ENCODE results near the gene DZIP1L. TPM values are rescaled to one million over a fixed set of nuclear protein-coding genes. Genes with fewer than 3 reads are reported as not detected.
A peak's percentile ranks its signal among the peaks of the same experiment; 100 is the strongest.
"Not testable (repeated sequence)": the region's sequence is repeated elsewhere in the genome, so short reads cannot be mapped to it uniquely, and the experiment has no call there.

DZIP1L gene
- polyA plus RNA-seq, 1 donor, result 26.7 TPM

DNA sequence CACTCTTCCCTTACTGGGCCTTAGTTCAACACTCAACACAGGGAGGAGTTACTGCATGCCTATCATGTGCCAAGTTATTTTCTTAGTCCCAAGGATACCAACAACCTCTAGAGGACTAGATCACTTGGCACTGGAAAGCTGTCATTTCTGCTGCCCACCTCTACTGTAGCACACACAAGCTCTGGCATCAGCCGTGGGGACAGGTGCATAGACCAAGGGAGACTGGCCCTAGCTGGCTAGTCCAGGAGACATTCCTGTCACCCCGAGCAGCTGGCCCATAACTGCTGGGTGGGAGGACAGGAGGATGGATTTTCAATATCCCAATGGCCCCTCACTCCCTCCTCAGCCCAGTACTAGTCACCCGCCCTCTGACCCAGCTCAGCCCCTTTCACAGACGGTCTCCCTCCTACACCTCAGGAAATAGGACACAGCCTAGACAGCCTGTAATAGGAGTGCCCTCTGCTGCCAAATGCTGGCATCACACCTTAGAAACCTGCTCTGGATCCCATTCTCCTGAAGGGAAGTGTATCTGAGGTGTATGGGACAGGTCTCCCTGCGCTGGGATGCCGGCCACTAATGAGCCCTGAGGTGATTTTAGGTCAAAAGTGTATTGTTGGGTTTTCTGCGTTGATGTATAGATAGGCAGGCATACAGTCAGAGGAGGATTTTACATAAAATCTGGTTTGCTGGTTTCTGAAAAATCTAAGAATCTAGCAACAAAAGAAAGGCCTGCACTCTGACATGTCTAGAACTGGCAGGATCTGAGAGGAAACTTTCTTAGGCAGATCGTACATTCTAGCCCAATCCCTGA, 3.4 kb upstream of the DZIP1L start:
- DNase-seq, result peak; percentile 70

DNA sequence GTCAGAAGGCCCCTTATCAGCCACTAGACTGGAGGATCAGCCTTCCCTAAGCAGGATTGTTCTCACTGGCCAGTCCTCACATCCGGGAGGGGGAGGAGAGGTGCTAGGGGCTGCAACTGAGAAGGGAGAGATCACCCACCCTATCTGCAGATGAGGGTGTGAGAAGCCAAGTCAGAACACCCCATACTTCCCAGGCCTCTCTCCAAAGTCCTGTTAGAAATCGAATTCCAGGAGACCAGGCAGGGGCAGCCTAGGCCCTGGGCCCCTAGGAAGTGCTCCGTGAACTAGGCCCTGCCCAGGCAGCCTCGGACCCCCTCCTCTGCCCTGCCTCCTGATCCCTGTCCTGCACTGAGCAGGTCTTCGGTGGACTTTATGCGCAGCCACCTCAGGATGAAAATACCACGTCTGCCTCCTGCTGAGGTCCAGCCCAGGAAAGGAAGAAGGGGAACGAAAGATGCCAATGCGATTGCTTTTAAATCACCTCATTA, 933 bp downstream of the DZIP1L start:
- no peak for DNase-seq

DNA sequence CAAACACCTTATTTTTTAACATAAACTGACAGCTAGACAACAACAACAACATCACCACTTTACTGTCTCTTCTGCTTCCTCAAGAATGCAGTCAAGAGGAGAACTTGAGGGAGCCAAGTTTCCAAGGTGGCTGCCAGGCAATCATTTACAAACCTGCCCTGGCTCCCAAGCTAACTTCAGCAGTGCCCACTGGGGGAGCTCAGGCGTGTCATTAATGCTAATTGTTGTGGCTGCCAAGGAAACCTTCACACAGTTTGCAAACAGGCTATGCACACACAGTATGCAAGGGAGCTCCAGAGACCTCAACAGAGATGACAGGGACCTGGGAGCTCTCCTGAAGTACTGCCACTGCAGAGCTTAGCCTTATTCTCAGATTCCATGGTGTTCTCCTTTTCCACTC, 2.1 kb downstream of the DZIP1L start:
- DNase-seq, result peak; percentile 78

- DNase-seq, result no peak
Observed at GRCh38 chr3:138112362-138112761, 3.0 kb downstream of the DZIP1L start.

- DNase-seq, result no peak
Observed at GRCh38 chr3:138105598-138105997, 9.8 kb downstream of the DZIP1L start.

DNA sequence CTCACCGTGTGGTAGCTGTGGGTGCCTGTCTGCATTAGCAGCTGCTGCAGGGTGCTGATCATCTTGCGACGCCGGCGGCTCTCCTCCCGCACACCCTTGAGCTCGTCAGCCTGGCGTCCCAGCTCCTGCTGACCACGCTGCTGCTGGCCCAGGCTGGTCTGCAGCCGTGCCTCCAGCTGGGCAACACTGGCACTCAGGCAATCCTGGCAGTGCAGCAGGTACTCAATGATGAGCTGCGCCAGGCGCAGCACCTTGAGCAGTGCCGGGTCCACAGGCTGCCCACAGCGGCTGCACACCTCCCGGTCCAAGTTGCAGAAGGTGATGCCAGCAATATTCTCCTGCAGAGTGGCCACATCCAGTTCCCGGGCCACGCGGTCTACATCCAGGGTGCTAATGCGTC, 11.9 kb downstream of the DZIP1L start:
- DNase-seq, result no peak

DNA sequence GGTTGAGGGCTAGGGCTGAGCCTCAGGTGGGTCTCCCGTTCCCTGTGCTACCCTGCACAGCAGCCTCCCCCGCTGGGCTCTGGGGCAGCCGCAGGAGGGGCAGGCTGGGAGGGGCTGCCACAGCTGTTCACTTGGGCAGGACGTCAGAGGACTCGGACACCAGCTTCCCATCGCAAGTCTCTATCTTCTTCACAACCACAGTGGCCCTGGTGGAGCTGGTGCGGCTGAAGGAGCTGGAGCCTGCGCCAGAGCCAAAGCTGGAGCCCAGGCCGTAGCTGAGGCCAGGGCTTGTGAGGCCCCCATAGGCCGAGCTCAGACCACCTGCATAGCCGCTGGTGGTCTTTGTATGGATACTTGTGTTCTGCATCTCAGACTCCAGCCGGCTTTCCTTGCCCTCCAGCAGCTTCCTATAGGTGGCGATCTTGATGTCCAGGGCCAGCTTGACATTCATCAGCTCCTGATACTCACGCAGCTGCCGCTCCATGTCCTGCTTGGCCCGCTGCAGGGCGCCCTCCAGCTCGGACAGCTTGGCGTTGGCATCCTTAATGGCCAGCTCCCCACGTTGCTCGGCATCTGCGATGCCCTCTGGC, 14.0 kb downstream of the DZIP1L start:
- not testable (repeated sequence) for DNase-seq

GRCh38 chr3:138099417-138099816, 16.0 kb downstream of the DZIP1L start:
- no peak for DNase-seq

GRCh38 chr3:138097192-138098172, 17.9 kb downstream of the DZIP1L start:
- no peak for DNase-seq

GRCh38 chr3:138093721-138094120, 21.7 kb downstream of the DZIP1L start:
- no peak for DNase-seq

- DNase-seq, result no peak
Observed at GRCh38 chr3:138092023-138092422, 23.4 kb downstream of the DZIP1L start.

- no peak for DNase-seq
Observed at GRCh38 chr3:138089091-138089490, 26.3 kb downstream of the DZIP1L start.

- DNase-seq, result not testable (repeated sequence)
Observed at GRCh38 chr3:138085745-138086144, 29.7 kb downstream of the DZIP1L start.

GRCh38 chr3:138084196-138084595, 31.2 kb downstream of the DZIP1L start:
- DNase-seq, result no peak

DNA sequence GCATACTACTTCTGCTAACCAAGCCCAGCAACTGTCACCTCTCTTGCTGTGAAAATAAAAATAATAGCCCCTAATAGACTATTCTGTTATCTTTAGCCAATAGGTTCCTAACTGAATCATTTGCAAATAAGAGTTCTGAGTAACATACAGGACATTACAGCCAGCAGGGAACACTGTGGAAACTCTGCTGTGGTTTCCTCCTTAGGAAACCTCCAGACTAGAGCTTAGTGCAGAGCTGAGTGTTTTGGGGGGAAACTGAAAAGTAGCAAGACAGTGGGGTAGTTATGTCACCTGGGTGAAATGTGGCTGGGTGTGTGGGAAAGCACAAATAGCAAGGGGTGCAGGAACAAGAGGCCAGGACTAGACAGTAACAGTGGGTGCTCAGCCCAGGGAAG, 32.4 kb downstream of the DZIP1L start:
- no peak for DNase-seq

- peak; percentile 29 for DNase-seq
Observed at GRCh38 chr3:138082085-138082991, 33.1 kb downstream of the DZIP1L start.

DNA sequence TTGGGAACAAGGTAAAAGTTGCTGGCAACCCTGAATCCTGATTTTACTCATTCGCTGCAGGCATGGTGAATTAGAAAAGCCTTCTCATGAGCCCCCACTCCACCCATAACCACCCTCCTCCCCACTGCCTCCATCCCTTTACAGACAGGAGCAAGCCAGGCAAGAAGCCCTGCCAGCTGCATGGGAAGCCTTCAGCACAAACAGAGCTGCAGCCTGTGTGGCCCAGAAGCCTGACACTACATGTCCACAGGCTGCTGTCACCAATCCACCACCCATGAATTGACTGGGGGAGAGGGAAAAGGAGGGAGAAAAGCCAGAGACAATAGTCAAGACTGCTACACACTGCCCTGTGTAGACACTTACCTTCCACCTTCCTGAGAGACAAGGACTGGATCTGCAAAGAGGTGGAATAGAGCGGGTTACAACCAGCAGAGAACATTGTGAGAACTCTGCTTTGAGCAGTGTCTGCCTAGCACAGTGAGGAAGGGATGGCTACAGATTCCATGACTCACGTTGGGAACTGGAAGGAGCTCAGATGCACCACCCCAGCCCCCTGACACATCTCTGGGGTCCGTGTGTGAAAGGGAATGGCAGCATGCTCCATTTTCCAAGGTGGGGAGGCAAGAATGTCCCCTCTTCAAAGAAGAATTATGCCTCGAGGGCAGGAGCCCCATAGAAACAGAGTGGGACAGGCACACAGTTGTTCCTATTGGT, 33.9 kb downstream of the DZIP1L start:
- DNase-seq, result no peak

DNA sequence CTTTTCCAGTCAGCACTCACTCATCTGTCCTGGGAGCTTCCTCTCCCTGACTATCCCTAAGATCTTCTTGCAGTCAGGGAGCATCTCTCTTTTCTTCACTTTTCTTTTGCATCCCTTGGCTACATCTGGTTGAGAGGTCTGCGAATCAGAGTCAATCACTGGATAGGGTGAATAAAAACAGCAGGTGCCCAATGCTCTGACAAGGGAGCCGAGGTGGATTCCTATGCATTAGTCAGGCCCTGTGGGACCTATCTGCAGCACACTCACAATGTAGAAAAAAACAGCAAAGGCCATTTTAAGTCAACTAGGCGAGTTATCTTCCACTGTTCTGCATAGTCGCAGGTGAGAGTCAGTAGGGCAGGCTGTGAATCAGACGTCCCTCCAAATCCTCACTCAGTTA, 35.5 kb downstream of the DZIP1L start:
- no peak for DNase-seq

DNA sequence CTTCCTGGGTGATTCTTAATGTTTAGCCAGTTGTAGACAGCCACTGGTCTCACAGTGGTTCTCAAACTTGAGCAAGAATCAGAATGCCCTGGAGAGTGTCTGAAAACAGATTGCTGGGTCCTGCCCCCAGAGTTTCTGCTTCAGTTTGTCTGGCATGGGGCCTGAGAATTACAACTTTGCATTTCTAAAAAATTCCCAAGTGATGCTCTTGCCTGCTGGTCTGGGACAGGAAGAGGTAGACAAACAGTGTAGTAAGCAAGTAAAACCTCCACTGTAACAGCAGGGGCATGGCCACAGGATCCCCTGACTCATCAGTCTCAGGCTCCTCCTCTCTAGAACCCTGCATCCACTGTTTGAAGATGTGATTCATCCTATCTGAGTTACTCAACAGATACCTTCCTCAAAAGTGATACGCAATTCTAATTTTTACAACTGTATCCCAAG, 36.5 kb downstream of the DZIP1L start:
- DNase-seq, result no peak

DNA sequence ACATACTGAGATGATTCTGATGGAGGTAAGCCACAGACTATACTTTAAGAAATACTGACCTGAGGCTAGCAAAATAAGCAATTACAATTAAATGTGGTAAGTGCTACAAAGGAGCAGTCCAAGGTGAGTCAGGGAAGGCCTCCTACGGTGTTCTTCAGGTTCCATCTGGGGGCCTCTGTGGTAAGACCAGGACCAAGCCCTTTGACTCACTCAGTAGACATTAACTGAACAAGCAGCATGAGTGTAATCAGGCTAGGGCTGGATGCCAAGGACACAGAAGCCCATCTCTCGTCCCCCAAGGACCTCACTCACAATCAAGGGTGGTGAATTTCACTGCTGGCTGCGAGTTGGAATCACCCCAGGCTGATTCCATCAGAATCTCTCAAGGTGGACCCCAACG, 37.3 kb downstream of the DZIP1L start:
- no peak for DNase-seq

DNA sequence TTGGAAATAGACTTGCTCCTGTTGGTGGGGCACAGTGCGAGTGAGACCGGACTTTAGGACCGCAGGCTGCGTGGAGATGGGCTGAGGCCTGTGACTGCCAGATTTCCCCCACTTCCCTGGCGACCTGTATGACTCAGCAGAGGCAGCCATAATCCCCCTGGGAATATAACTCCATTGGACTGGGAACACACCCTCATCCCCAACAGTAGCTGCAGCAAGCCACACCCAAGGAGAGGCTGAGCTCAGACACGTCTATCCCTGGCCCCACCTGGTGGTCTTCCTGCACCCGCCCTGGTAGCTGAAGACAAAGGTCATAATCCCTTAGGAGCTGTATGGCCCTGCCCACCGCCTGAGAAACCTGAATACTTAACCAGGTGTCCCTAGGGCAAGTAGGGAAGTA, 42.6 kb downstream of the DZIP1L start:
- DNase-seq, result no peak
